CD4-positive, alpha-beta T cell treated with Interleukin-10 for 1 hour (primary cell): ENCODE data around the gene BRD3OS.

Experiments used
- DNase-seq: peaks from one replicate; pipeline ENCODE4 v3.0.0-alpha.2; 2020

BRD3OS gene

DNA sequence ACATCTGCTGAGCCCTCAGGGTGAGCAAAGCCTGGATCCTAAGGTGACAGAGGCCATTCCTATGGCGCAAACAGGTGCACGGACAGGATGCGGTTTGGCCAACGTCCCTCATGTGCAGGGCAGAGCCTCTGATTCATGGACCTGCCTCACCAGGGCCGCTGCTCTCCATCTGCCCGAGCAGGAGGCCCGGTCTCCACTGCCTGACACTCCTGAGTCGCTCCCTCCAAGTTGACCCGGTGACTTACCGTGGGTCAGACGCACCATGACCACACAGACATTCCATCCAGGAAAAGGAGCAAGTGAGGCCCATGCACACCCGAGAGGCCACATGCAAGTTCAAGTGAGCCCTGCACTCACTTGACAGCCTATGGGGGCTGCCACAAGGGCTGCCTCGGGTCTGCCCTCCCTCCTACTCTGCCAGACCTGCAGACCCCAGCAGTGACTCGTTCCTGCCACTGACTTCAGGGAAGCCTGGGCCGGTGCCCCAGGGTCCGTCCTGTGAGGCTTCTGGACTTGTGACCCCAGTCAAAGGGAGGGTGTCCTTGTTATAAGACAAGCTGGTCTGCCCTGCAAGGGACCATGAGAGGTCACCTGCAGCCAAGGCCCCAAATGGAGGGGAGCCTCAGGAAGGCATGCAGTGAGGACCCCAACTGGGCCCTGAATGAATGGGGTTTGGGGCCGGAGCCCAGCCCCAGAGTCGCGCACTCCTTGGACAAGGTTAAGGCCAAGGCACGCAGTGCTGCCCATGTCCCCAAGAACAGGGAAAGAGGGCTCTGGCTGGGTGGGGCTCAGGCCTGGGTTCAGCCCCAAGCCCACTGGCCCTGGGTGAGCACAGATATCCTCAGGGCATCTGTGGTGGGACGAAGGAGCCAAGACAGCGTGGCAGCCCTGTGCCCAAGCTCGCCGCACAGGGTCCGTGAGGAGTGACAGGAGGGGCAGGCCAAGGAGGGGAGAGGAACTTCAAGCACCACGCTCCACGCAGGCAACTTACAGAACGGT, 10.1 kb downstream of the BRD3OS start:
- no peak for DNase-seq

DNA sequence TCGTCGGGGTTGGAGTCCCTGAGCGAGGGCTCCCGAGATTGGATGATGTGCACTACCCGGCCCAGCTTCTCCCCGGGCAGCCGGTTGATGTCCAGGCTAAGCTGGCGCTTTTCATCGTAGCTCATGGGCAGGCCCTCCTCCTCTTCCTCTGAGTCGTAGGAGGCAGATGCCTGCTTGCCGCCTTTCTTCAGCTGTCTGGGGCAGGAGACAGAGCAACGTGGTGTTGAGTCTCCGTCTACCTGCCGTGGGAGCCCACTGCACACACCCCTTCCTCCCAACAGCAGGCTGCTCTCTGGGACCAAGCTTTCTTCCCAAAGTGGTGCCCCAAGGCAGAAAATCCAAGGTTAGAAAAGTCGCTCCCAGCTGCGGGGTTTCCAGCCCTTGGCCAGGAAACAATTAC, 10.8 kb downstream of the BRD3OS start:
- no peak for DNase-seq

DNA sequence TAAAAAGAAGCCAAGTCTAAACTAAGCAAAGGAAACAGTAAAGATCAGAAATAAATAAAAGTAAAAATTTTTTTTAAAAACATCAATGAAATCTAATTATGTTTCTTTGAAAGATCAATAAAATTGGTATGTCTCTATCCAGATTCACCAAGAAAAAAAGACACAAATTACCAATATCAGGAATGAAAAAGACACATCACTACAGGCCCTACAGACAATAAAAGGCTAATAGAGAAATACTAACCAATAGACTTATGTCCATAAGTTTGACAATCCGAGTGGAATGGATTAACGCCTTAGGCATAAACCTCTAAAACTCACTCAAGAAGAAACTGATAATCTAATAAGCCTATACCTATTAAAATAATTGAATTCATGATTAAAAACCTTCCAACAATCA, 12.4 kb downstream of the BRD3OS start:
- no peak for DNase-seq

DNA sequence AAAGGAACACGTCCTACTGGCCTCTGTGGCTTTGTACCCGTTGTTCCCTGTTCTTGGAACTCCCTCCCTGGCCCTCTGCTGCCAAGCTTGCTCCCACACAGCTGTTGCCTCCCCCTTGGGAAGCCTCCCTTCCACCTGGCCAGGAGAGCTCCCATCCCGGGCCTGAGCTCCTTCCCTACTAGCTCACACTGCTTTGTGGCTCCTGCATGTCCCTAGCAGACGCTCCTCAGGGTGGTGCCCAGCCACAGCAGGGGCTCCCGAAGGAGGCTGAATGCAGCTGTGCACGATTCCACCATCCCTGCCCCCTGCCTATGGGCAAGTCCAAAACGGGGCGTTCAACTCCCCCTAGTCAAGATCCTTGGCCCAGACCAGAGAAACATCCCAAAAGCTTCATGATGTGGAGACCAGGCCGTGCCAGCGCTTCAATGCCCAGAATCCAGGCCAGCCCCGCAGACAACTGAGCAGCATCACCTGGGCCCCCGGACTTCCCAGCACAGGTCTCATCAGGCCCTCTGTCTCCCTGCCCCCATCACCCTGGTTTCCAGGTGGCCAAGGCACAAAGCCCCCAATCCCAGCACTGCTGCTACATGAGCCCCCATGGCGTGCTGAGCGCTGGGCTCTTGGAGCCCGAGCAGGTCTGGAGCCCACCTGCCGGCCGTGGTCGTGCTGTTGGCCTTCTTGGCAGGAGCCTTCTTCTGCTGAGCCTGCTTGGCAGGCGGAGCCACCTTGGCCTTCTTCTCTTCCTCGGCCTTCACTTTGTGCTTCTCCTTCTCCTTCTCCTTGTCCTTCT, 14.3 kb downstream of the BRD3OS start:
- DNase-seq = no peak

DNA sequence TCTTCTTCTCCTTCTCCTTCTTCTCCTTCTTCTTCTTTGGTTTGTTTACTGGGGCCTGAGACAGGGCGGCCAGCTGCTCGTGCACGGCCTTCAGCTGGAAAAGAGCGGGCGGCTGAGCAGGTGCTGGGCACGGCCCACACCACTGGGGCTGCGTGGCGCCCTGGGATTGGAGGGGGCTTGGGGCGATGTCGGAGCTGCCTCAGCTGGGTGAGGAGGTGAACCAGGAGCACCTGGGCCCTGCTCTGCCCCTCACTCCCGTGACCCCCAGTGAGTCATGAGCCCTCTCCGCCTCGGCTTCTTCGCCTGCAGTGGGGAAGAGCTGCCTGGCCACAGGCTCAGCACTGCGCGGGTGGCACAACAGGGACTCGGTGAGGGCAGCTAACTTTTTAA, 14.9 kb downstream of the BRD3OS start:
- no peak for DNase-seq

DNA sequence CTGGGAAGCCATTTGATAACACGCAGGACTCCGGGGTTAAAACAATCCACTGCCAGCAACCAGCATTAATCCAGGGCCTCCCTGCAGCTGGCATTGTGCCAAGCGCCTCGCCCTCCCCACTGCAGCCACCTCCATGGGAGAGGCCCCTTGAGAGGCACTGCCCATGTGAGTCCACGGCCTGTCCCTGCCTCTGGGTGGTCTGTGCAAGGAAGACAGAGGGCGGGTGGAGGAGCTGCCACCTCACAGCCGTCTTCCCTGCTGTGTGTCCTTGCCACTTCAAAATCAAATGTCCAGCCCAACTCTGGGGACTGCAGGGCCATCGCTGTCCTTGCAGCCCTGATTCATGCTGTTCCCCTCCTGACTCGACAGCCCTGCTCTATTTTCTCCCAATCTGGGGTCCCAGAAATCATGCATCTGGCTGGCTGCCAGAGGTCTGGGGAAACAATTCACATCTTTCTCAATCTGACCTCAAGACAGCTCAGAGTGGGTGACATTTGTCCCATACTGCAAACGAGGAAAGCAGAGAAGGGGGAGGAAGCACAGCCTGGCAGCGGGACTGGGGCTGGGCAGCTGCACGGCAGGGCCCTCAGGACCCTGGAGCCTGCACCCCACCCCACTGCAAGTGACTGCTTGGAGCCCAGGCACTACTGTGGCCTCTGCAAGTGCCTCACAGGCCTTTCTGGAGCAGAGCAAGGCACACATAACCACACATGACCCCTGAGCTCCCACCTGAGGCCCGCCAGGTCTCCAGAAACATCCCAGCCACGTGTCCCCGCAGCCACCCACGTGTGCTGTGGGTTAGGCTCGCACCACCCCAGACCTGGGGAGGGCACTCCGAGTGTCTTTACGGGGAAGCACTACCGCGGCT, 15.7 kb downstream of the BRD3OS start:
- DNase-seq = no peak

DNA sequence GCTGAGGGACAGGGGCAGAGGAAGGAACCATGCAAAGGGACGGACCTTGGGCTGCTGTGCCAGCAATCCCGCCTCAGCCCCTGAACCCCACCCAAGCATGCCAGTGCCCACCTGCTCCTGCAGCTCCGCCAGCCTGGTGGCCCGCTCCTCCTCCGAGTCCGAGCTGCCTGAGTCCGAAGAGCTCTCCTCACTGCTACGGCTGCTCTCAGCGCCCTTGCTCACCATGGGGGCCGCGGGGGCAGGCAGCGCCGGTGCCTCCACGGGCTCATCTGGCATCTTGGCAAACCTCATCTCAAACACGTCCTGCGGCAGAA, 16.3 kb downstream of the BRD3OS start:
- DNase-seq = no peak

DNA sequence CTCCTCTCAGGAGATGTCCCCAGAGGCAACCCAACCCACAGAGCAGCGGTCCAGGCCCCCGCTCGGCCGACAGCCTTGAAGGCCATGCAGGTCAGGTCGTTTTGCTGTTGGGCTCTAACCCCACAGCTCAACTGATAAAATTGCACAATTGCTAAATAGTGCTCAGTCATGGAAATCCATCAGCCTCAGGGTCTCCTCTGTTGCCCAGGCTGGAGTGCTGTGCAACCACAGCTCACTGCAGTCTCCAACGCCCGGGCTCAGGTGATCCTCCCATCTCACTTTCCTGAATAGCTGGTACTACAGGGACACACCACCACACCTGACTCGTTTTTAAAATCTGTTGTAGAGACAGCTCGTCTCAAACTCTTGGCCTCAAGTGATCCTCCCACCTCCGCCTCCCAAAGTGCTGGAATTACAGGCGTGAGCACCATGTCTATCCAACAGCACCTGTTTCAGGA, 18.3 kb downstream of the BRD3OS start:
- DNase-seq = no peak

DNA sequence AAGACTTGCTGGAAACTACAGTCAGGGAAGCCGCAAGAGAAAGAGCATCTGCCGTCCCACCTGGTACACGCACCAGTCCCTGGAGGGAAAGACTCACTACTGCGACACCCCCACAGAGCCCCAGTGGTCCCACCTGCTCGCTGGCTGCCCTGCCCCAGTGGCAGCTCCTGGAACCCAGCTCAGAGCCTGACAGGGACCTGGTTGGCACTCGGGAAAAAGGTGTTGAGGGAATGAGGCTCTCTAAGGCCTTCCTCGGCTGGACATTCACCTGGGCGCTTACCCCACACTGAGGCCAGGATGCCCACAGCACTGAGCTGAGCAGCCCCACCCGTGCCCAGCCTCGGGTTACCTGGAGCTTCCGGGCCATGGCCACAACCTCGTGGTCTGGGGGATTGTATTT, 19.7 kb downstream of the BRD3OS start:
- DNase-seq = no peak

DNA sequence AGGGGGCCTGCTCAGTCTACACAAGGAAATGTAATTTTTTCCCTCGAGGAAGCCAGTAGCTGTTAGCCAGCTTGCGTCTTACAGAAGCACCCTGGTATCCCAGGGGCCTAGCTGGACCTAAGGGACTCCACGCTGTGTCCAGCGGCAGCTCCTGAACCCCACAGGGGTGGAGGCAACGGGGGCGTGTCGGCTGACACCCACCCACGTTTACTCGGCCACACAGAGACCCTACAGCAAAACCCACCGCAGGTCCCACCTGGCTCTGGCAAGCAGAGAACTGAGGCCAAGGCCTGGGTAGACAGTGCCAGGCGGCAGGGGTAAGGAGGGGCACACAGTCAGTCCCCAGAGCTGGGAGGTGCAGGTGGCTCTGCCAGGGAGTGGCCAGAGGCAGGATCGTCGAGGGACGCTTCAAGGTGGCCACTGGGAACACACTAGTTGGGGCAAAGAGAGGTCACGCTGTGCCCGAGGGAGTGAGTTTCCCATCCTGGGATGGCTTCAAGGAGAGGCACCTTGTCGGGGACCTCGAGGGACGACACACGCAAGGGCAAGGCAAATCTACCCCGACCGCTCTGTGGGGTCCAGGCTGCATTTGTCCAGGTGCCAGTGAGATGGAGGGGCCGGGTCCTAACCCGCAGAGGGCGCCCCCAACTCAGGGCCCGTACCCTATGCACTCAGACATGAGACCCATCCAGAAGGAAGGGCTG, 20.7 kb downstream of the BRD3OS start:
- no peak for DNase-seq

DNA sequence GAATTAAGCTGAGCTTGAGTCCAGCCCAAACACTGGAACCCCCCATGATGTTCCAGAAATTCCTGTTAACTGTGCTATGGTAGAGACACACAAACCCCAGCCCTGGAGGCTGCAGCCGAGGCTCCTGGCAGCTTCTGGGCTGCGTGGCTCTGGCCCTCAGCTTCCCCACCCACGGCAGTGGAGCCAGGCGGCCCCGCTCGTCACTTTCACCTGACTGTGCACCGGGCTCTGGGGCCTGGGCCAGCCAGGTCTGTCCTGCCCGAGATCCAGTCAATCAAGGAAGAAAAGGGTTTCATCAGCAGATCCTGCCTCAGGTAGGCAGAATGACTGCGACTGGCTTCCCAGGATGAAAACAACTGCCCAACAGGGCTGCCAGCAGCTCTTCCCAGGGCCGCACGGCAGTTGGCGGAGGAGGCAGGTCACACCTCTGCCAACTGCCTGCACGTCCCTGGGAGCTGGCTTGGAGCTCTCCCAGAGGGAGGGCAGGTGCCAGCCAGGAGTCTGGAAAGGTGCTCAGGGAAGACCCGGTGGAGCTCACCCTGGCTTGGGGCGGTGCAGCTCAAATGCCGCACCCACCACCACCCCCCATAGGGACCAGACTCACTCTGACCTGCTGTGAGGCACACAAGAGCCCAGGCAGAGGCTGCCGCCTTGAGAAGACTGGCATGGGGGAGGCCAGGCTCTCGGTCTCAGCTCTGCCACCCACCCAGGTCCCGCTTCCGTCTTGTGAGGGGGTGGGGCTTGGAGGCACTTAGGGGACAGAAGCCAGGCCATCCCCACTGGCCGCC, 21.8 kb downstream of the BRD3OS start:
- no peak for DNase-seq

DNA sequence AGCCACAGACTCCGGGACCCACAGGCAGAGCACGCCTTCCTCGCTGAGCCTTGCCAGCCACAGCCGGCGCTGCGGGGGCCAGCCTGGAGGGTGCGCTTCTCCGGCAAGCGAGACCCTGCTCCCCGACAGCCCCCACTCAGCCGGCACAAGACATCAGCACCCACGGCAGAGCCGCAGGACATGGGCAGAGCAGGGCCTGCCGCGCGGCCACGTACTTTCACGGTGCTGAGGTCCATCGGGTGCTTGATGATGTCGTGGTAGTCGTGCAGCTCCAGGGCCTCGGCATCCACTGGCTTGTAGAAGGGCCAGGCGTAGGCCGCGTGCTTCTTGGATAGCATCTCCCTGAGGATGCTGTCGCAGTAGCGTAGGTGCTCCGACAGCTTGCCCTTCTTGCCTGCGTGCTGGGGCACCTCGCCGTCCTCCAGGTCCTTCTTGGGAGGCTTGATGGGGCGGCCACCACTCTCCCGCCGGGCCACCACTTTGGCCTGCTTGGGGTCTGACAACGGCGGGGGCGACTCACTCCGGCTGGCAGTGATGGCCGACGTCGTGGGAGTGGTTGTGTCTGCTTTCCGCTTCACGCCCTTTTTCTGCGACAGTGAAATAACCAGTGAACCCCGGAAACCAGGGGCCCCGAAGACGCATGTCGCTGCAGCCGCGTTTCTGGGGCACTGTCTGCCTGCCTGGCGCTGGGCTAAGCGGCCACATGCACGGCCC, 22.7 kb downstream of the BRD3OS start:
- DNase-seq = no peak

DNA sequence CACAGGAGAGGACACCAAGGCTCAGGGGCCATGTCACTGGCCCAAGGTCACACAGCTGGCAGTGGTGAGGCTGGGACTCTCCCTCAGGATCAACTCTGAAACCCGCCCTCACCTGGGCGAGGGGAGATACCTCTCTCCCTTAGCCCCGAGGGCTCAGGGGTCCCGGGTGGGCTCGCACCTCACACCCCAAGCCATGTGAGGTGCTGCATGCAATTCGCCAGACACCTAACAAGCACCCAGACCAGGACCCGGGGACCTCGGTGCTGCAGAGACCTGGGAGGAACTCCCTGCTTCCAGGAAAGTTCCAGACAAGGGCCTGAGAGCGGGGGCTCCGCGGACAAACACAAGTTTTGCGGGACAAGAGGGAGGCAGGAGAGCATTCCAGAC, 23.3 kb downstream of the BRD3OS start:
- DNase-seq = no peak

DNA sequence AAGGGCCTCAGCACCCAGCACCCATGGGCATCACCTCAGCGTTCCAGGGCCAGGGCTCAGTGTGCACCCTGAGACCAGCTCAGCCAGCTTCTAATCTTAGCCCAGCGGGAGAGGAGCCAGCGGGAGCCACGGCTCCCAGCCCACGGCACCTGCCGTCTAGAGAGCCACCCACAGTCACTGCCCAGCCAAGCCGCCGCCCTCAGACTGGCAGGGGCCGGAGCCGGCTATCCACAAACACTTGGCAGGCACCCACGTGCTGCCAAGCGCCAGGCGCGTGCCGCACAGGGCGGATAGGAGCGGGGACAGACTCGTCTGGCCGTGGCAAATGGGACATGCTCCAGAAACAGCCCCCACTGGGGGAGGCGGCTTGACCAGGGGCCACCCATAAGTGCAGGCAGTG, 24.0 kb downstream of the BRD3OS start:
- no peak for DNase-seq

DNA sequence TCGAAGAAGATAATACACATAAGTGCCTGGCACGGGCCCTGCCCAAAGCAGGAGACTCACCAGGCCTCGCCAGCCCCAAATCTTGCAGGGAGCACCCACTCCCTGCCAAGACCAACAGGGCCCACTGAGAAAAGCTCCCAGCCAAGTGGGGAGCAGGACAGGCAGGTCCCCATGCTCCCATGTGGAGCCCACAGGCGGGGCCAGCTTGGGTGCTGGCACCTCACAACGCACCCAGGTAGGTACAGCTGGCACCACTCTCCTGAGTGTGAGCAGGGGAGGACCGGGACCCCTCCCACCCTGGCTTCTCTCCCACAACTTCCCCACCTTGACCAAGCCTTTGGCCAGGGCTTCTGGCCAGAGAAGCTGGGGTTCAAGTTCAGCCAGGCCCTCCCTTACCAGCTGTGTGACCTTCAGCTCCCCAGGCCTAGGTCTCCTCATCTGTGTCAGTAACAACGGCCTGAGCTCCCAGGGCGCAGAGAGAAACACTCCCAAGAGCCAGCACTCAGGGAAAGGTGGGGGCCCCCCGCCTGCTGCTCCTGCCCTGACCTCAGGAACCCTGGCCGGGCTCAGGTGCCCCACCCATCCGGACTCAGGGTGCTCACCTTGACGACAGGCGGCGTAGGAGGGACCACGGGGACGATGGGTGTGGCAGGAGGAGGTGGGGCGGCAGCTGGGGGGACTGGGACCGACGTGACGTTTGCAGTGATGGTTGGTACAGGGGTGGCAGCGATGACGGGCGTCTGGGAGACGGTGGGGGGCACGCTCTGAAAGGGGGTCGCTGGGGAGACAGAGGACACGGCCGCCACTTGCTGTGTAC, 24.7 kb downstream of the BRD3OS start:
- DNase-seq = no peak

DNA sequence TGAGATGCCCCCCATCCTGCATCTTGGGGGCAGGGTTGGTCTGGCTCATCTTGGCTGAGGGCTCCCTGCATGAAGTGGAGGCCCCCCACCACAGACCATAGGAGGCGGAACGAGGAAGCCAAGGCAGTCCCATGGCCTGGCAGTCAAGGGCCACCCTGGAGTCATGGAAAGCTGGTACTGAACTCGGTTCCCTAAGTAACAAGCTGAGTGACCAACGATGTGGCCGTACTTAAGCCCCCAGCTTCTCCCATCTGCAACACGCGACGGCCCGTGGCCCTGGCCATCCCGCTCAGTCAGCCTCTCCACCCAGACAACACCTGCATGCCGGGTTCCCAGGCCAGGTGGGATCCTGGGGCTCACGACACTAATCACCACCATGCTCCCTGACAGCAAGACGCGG, 25.4 kb downstream of the BRD3OS start:
- no peak for DNase-seq

DNA sequence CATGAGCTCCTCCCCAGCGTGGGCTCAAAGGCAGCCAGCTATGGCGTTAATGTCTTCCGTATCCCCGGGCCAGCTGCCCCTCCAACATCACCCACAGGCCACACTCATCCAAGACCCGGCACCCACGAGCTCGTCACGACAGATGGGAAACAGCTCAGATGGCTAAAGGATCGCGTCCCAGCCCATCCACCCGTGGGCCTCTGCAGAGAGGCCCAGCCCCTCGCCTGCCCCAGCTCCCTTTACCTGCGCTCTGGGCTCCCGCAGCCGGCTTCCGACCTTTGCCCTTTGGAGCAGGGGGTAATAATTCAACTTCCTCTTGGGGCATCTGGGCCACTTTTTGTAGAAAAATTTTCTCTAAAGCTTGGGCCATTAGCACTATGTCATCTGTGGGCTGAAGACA, 26.0 kb downstream of the BRD3OS start:
- no peak for DNase-seq

DNA sequence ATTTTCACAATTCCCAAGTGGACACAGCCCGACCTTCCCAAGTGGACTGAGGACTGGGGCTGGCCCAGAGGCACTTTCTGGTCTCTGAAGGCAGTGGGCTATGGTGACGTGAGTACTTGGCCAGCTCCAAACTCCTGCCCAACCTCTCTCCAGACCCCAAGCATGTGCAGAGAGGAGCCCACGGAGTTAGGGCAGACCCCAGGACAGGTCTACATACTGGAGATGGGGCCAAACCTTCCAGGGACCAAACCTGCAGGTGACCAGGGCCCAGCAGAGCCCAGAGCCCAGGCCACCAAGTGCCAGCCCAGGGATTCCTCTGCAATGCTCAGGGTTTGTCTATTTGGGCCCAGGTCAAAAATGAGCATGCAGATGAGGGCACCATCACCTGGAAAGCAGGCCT, 27.2 kb downstream of the BRD3OS start:
- DNase-seq = no peak

DNA sequence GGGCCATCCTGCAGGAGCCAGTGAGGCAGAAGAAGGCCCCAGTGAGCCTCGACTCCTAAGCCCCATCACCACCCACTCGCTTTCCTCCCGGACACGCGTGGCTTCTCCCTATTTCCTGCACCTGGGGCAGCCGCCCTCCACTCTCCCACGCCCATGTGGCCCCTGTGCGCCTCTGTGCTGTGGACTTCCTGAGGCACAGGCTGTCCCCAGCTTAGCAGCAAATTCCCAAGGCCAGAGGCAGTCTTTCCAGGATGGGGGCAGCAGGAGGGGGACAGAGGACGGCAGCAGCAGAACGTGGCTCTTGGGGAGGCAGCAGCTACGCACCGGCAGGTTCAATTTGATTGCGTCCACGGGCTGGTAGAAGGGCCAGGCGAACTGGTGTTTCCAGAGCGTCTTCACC, 27.7 kb downstream of the BRD3OS start:
- no peak for DNase-seq

DNA sequence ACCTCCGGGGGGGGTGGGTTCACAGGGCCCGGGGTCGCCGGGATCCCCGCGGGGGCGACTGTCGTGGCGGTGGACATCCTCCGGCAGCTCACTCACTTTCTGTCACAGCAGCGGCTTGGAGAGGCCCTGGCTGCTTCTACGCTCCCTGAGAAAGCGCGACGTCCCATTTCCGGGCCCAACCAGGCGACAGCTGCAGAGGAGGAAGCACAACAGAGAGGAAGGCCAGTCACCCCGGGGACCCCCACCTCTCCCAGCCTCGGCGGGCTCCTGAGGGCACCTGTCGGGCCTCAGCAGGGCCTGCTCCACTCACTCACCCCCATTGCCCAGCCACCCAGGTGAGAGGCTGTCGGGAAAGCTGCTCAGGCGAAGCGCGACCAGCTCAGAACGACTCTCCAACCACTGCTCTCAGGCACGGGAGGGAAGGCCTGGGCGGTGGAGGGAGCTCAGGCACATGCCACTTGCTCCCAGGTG, 28.2 kb downstream of the BRD3OS start:
- DNase-seq = no peak
